Hippocampal formation (tissue), 2 donors: Measurements from ENCODE around the gene EDARADD.
"Not testable (repeated sequence)": the region's sequence is repeated elsewhere in the genome, so short reads cannot be mapped to it uniquely, and the experiment has no call there.

Source experiments
- DNase-seq, 2 donors: peaks; one replicate each; lab custom pipeline; 2025; lab: John Stamatoyannopoulos, UW

EDARADD gene

GRCh38 chr1:236489710-236490377 lies 95.8 kb downstream of the EDARADD start:
- DNase-seq, result peak in 1 of 2 donors; percentile 39

- DNase-seq, result no peak
Observed at GRCh38 chr1:236491469-236492136, 97.5 kb downstream of the EDARADD start.

GRCh38 chr1:236492378-236492777 lies 98.3 kb downstream of the EDARADD start:
- DNase-seq, result no peak

DNA sequence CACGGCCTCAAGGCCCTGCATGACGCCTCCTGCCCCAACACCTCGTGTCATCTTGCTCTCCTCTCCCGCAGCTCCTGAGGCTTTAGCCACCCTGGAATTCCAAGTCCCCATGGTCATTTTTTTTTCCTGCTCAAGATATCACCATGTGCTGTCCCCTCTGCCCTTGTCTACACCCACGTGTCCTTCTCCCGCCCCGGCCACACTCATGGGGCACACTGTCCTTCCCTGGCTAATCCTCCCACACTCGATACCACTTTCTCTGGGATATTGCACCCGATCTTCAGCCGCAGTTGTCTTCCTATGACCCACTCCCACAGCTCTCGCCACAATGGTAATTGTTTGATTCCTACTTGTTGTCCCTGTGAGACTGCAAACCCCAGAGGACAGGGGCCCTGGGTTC lies 100.0 kb downstream of the EDARADD start:
- no peak for DNase-seq

- DNase-seq, result no peak
Observed at GRCh38 chr1:236494586-236495466, 100.7 kb downstream of the EDARADD start.

GRCh38 chr1:236495467-236496112 lies 101.5 kb downstream of the EDARADD start:
- DNase-seq, result no peak

GRCh38 chr1:236497908-236498307 lies 103.8 kb downstream of the EDARADD start:
- no peak for DNase-seq

- DNase-seq, result no peak
Observed at GRCh38 chr1:236501093-236501492, 107.0 kb downstream of the EDARADD start.

DNA sequence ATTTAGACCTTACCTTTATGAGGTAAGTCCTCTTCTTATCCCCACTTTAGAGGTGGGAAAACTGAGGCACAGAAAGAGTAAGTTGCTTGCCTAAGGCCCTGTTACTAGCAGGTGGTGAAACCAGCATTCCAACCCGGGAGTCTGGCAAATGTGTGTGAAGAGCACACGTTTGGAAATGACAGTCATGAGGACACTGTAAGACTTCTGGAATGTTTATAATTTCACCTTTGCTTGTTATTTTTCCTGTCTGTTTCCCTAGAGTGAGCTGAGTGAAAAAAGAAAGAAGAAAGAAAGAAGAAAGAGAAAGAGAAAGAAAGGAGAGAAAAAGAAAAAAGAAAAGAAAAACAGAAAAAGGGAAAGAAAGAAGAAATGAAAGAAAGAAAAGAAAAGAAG lies 108.5 kb downstream of the EDARADD start:
- DNase-seq, result no peak

DNA sequence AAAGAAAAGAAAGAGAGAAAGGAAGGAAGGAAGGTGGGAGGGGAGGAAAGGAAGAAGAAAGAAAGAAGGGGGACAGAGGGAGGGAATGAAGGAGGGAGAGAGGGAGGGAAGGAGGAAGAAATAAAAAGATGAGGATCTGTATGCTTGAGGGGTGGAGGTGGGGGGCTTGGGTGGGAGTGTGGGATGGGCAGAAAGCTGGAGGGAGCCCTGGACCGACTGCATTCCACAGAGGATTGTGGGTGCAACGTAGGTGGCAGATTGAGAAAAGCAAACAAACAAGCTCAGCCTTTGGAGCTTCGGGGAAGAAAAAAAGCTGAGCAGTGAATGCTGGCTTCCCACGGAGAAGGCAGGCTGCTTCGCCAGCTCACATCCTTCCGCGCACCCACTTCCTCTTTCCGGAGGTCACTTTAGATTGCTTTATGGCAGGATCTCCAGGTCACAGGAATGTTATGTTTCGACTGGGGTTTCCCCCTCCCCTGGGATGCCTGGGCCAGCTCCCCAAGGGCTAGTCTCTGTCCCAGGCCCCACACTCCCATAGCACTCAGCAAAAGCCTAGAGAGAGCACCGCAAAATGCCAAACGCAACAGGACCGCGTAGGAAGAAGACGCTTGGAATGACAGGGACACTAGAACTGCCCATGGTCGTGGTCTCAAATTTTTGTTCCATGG lies 109.0 kb downstream of the EDARADD start:
- DNase-seq, result peak in 1 of 2 donors; percentile 8

- DNase-seq, result not testable (repeated sequence)
Observed at GRCh38 chr1:236504338-236504737, 110.3 kb downstream of the EDARADD start.

- DNase-seq, result no peak
Observed at GRCh38 chr1:236507022-236507700, 113.1 kb downstream of the EDARADD start.

GRCh38 chr1:236508593-236509027 lies 114.5 kb downstream of the EDARADD start:
- DNase-seq, result no peak

- no peak for DNase-seq
Observed at GRCh38 chr1:236509203-236509602, 115.1 kb downstream of the EDARADD start.

- no peak for DNase-seq
Observed at GRCh38 chr1:236509647-236510401, 115.7 kb downstream of the EDARADD start.

DNA sequence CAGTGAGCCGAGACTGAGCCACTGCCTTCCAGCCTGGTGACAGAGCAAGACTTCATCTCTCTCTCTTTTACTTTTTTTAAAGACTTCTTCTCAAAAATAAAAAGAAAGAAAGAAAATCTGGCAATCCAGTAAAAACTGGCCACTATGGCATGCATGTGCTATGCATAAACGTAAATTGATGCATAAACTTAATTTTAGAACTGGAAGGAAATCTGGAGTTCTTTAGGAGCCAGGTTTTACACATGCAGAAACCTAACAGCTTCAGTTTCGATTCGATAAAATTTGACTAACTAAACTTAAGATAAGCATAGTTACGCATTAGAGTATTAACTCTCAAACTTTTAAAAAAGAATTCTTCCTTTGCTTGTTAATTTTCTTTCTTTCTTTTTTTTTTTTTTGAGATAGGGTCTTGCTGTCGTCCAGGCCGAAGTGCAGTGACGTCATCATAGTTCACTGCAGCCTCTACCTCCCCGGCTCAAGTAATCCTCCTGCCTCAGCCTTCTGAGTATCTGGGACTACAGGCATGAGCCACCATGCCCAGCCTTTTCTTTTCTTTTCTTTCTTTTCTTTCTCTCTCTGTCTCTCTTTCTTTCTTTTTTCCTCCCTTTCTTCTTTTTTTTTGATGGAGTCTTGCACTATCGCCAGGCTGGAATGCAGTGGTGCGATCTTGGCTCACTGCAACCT lies 117.8 kb downstream of the EDARADD start:
- no peak for DNase-seq

GRCh38 chr1:236514703-236515442 lies 120.8 kb downstream of the EDARADD start:
- no peak for DNase-seq

GRCh38 chr1:236515443-236515958 lies 121.4 kb downstream of the EDARADD start:
- DNase-seq, result no peak
